Heart right ventricle (tissue), 16 donors: ENCODE measurements around the gene DEFB118. TPM values are rescaled to one million over a fixed set of nuclear protein-coding genes. Genes with fewer than 3 reads are reported as not detected.

ENCODE experiments used
- ATAC-seq, 8 donors: fragments of 200-7000 bp; cut with Tn5 transposase; one replicate each; pipeline ENCODE4 v1.9.1; 2020; ENCODE audit warnings: mild to moderate bottlenecking in 8 of 8, moderate library complexity in 8 of 8, moderate number of reproducible peaks in 1 of 8
- DNase-seq, 2 donors: peaks; one replicate each; pipeline ENCODE4 v3.0.0-alpha.2; 2020
- H3K27ac ChIP-seq, 10 donors: fragments of 200-600 bp; sonication (generic) in 2 of 10; one replicate each; pipeline versions ENCODE4 v1.5.0 to v1.8.0; 2020 to 2022; ENCODE audit warnings: mild to moderate bottlenecking in 3 of 10
- H3K27me3 ChIP-seq, 7 donors: fragments of 200-600 bp; one replicate each; pipeline ENCODE4 v1.8.0; 2021 to 2022; ENCODE audit warnings: mild to moderate bottlenecking in 2 of 7
- H3K36me3 ChIP-seq, 9 donors: fragments of 200-600 bp; sonication (generic) in 1 of 9; one replicate each; pipeline versions ENCODE4 v1.5.0 to v1.8.0; 2020 to 2022; ENCODE audit warnings: mild to moderate bottlenecking in 2 of 9
- H3K4me1 ChIP-seq, 9 donors: fragments of 200-600 bp; sonication (generic) in 1 of 9; one replicate each; pipeline versions ENCODE4 v1.5.0 to v1.8.0; 2020 to 2022; ENCODE audit warnings: mild to moderate bottlenecking in 4 of 9
- H3K4me3 ChIP-seq, 10 donors: fragments of 200-600 bp; sonication (generic) in 2 of 10; one replicate each; pipeline versions ENCODE4 v1.5.0 to v1.8.0; 2020 to 2022; ENCODE audit warnings: mild to moderate bottlenecking in 7 of 10, moderate library complexity in 2 of 10
- H3K9me3 ChIP-seq, 11 donors: fragments of 200-600 bp in 10 of 11; sonication (generic) in 2 of 11; one replicate each; pipeline versions ENCODE4 v1.5.0 to v1.8.0; 2013 to 2022; ENCODE audit warnings: mild to moderate bottlenecking in 2 of 11, control low read depth in 1 of 11, moderate library complexity in 1 of 11
- CTCF ChIP-seq, 9 donors: fragments of 200-600 bp; sonication (generic) in 2 of 9; IDR thresholded peaks; one replicate each; pipeline versions ENCODE4 v1.5.0 to v1.8.0; 2021 to 2022; ENCODE audit warnings: antibody characterized with exemption in 9 of 9, mild to moderate bottlenecking in 5 of 9, moderate library complexity in 1 of 9
- WGBS, 2 donors: extraction: QIAGEN DNeasy Blood & Tissue Kit; methylation state at CpG; one replicate each; pipeline ENCODE4 v1.1.7; 2013; ENCODE audit warnings: inconsistent platforms in 1 of 2; 5-methylcytosine and 5-hydroxymethylcytosine counted together
- intact Hi-C, 10 donors: fragments of 100-400 bp; cut with DNase I; formaldehyde crosslinking; loops; one replicate each; pipeline versions ENCODE4 v1.11.1 to v1.14.2; 2022
- polyA plus RNA-seq, 2 donors: library from polyadenylated mRNA; stranded (reverse); fragments of 200-250 nt; gene quantifications; one replicate each; pipeline ENCODE4 v1.2.3, GENCODE V29; 2013
- total RNA-seq, 10 donors: library from RNA; stranded (reverse); fragmentation: NEBNext Ultra II Directional in 3 of 10; extraction: Animal tissue kit (Norgen Biotek cat#: 25700) in 3 of 10; gene quantifications; one replicate each; pipeline versions ENCODE4 v1.2.1 to v1.2.4, GENCODE V29; 2021 to 2023
- donor health status: Arrhythmogenic right ventricular cardiomyopathy.
- donor health status: ischemic (EF 13 %, LVEDD 7.1; RV severe dilation, severe dysfunction).
- donor health status: healthy with polysubstance abuse.
- donor health status: DM: no; HTN: yes; CAD: no.
- donor health status: DM: no; HTN: no; CAD: no.
- donor health status: ischemic (EF 25% LVEDD 6.9; RV normal size, moderate dysfunction).
- donor health status: ischemic (EF 25% LVEDD 5.7; RV mildly dilated, moderate dysfunction).
- donor health status: healthy.
- donor health status: DM: yes; HTN: yes; CAD: no.
- donor health status: Ischemic cardiomyopathy.
- donor health status: ischemic (EF 35%, LVEDD 5.7; RV mildly dilated, moderate dysfunction).
- donor health status: nonischemic (EF 11% LVEDD 7.7; RV severe dilation, severe dysfunction).
- donor health status: DM: yes; HTN: yes; CAD: no.
- donor health status: PGD.
- donor health status: ischemic (EF 29% LVEDD 5.4; RV normal size, mild dysfunction).
- donor health status: nonischemic (EF 23%, LVEDD 6.1; RV moderate dilation, normal function).

The DEFB118 gene
- total and polyA plus RNA-seq, 12 donors, result not detected

- DNase-seq, result no peak
- intact Hi-C loops, result no loop called here
- ATAC-seq, result no peak
- H3K4me3 ChIP-seq, result no peak overlapping the region
- no peaks in the 10 kb centered on the region for H3K36me3 ChIP-seq
- H3K27me3 ChIP-seq, result peaks cover 0 to 21% (median 6%) of the 10 kb centered on the region in 7 donors
- TF ChIP-seq CTCF (IDR thresholded peaks at IDR 0.05), result no peak
- WGBS, 2 donors, result 81 to 85% methylated on average over 7 of the region's 7 CpGs
- no peaks in the 10 kb centered on the region for H3K4me1 ChIP-seq
- H3K9me3 ChIP-seq, result peaks cover 0 to 4% (median 0%) of the 10 kb centered on the region in 11 donors
- H3K27ac ChIP-seq, result no peak overlapping the region
These were observed 49.9 kb downstream of the DEFB118 start for GRCh38 chr20:31418307-31418706.

Other genes with a start within 250 kb of the DEFB118 start
- not detected for gene DEFB115, start 110.9 kb upstream of the DEFB118 start, total RNA-seq
- not detected for gene DEFB115, start 110.9 kb upstream of the DEFB118 start, polyA plus RNA-seq
- gene DEFB116, start 60.0 kb upstream of the DEFB118 start, total RNA-seq, result not detected
- not detected for gene DEFB116, start 60.0 kb upstream of the DEFB118 start, polyA plus RNA-seq
- not detected for gene DEFB119, start 22.0 kb downstream of the DEFB118 start, total RNA-seq
- gene DEFB119, start 22.0 kb downstream of the DEFB118 start, polyA plus RNA-seq, result not detected
- gene DEFB121, start 37.6 kb downstream of the DEFB118 start, total RNA-seq, result not detected
- gene DEFB121, start 37.6 kb downstream of the DEFB118 start, polyA plus RNA-seq, result not detected
- gene DEFB123, start 72.0 kb downstream of the DEFB118 start, total RNA-seq, result not detected
- gene DEFB123, start 72.0 kb downstream of the DEFB118 start, polyA plus RNA-seq, result not detected
- gene DEFB124, start 106.5 kb downstream of the DEFB118 start, total RNA-seq, result 1 to 10 TPM in 2 of 10 donors, not detected in 8; 1.5 to 3.1 TPM
- 1 to 10 TPM in 1 of 2 donors, under 1 TPM in 1; 0.13 to 1.5 TPM for gene DEFB124, start 106.5 kb downstream of the DEFB118 start, polyA plus RNA-seq
- 1 to 10 TPM in 7 of 10 donors, under 1 TPM in 3; 0.60 to 3.4 (median 1.3) TPM for gene REM1, start 106.7 kb downstream of the DEFB118 start, total RNA-seq
- 1 to 10 TPM; 3.9 to 7.2 TPM for gene REM1, start 106.7 kb downstream of the DEFB118 start, polyA plus RNA-seq
- gene HM13, start 145.8 kb downstream of the DEFB118 start, total RNA-seq, result 10 to 100 TPM; 27.5 to 71.6 (median 33.5) TPM
- gene HM13, start 145.8 kb downstream of the DEFB118 start, polyA plus RNA-seq, result 100 to 1,000 TPM in 1 of 2 donors, 10 to 100 TPM in 1; 65.1 to 102 TPM
- gene ID1, start 236.7 kb downstream of the DEFB118 start, total RNA-seq, result 100 to 1,000 TPM in 7 of 10 donors, 10 to 100 TPM in 3; 42.8 to 204 (median 109) TPM
- gene ID1, start 236.7 kb downstream of the DEFB118 start, polyA plus RNA-seq, result 100 to 1,000 TPM; 230 to 551 TPM